H9 (cell line): ENCODE data around the gene NPY2R. TPM values are rescaled to one million over a fixed set of nuclear protein-coding genes. Genes with fewer than 3 reads are reported as not detected.

ENCODE experiments used
- DNase-seq: peaks from one replicate; pipeline ENCODE4 v3.0.0-alpha.2; 2017
- H2AFZ ChIP-seq: one replicate; pipeline ENCODE4 v1.6.1; 2013; ENCODE audit warnings: mild to moderate bottlenecking, low read length, control low read depth, moderate library complexity
- H2AK5ac ChIP-seq: 2 replicates; pipeline ENCODE4 v1.6.1; 2013; ENCODE audit warnings: low read length, control low read depth, mixed read lengths; ENCODE audit not compliant: insufficient read length
- H2BK120ac ChIP-seq: one replicate; pipeline ENCODE4 v1.6.1; 2013; ENCODE audit warnings: low read depth, mild to moderate bottlenecking, low read length, control low read depth, inconsistent platforms; ENCODE audit not compliant: poor library complexity, severe bottlenecking
- H2BK12ac ChIP-seq: 2 replicates; pipeline ENCODE4 v1.6.1; 2013; ENCODE audit warnings: low read length, control low read depth, mixed read lengths, low read depth; ENCODE audit not compliant: insufficient read length
- H2BK15ac ChIP-seq: 2 replicates; pipeline ENCODE4 v1.6.1; 2013; ENCODE audit warnings: low read depth, low read length, control low read depth
- H2BK20ac ChIP-seq: one replicate; pipeline ENCODE4 v1.6.1; 2013; ENCODE audit warnings: low read depth, mild to moderate bottlenecking, low read length, control low read depth, inconsistent platforms; ENCODE audit not compliant: poor library complexity, severe bottlenecking
- H2BK5ac ChIP-seq: 2 replicates; pipeline ENCODE4 v1.6.1; 2013; ENCODE audit warnings: low read length, control low read depth, mixed read lengths; ENCODE audit not compliant: insufficient read length
- H3K14ac ChIP-seq: 2 replicates; pipeline ENCODE4 v1.6.1; 2013; ENCODE audit warnings: low read length, control low read depth; ENCODE audit not compliant: insufficient read depth
- H3K18ac ChIP-seq: 2 replicates; pipeline ENCODE4 v1.6.1; 2013; ENCODE audit warnings: low read depth, mild to moderate bottlenecking, mixed read lengths, low read length, control low read depth; ENCODE audit not compliant: insufficient read length
- H3K23ac ChIP-seq: 2 replicates; pipeline ENCODE4 v1.6.1; 2013; ENCODE audit warnings: low read length, control low read depth, mixed read lengths, low read depth; ENCODE audit not compliant: insufficient read length
- H3K23me2 ChIP-seq: 2 replicates; pipeline ENCODE4 v1.6.1; 2013; ENCODE audit warnings: low read depth, mild to moderate bottlenecking, mixed read lengths, low read length, control low read depth; ENCODE audit not compliant: insufficient read length, poor library complexity, severe bottlenecking
- H3K27ac ChIP-seq: 2 replicates; pipeline ENCODE4 v1.5.1; 2013; ENCODE audit warnings: low read length, control low read depth, mixed read lengths, low read depth; ENCODE audit not compliant: insufficient read length
- H3K27me3 ChIP-seq: 2 replicates; pipeline ENCODE4 v1.6.1; 2013; ENCODE audit warnings: low read length, control low read depth, inconsistent platforms; ENCODE audit not compliant: insufficient read depth
- H3K4ac ChIP-seq: 2 replicates; pipeline ENCODE4 v1.6.1; 2013; ENCODE audit warnings: low read depth, mild to moderate bottlenecking, control low read depth, inconsistent platforms, low read length, moderate library complexity
- H3K4me1 ChIP-seq: 2 replicates; pipeline ENCODE4 v1.6.1; 2013; ENCODE audit warnings: low read length, control low read depth, inconsistent platforms; ENCODE audit not compliant: insufficient read depth
- H3K4me2 ChIP-seq: 2 replicates; pipeline ENCODE4 v1.6.1; 2013; ENCODE audit warnings: low read length, control low read depth, mixed read lengths; ENCODE audit not compliant: insufficient read length, insufficient read depth
- H3K56ac ChIP-seq: 2 replicates; pipeline ENCODE4 v1.6.1; 2013; ENCODE audit warnings: low read depth, mild to moderate bottlenecking, mixed read lengths, low read length, control low read depth; ENCODE audit not compliant: insufficient read length
- H3K79me1 ChIP-seq: 2 replicates; pipeline ENCODE4 v1.6.1; 2013; ENCODE audit warnings: low read depth, mild to moderate bottlenecking, moderate library complexity, low read length, control low read depth, inconsistent platforms; ENCODE audit not compliant: insufficient read depth, poor library complexity, severe bottlenecking
- H3K79me2 ChIP-seq: 2 replicates; pipeline ENCODE4 v1.6.1; 2013; ENCODE audit warnings: low read length, control low read depth, inconsistent platforms; ENCODE audit not compliant: insufficient read depth
- H3K9ac ChIP-seq: 2 replicates; pipeline ENCODE4 v1.6.1; 2013; ENCODE audit warnings: low read length, control low read depth, mixed read lengths; ENCODE audit not compliant: insufficient read length; ENCODE audit errors: extremely low read depth
- H3K9me3 ChIP-seq: one replicate; pipeline ENCODE4 v1.6.1; 2013; ENCODE audit warnings: low read depth, low read length, inconsistent platforms; ENCODE audit not compliant: control insufficient read depth
- H3T11ph ChIP-seq: one replicate; pipeline ENCODE4 v1.6.1; 2013; ENCODE audit warnings: mild to moderate bottlenecking, low read length, control low read depth, inconsistent platforms
- H4K20me1 ChIP-seq: one replicate; pipeline ENCODE4 v1.6.1; 2013; ENCODE audit not compliant: control insufficient read depth, insufficient read length, insufficient read depth
- H4K5ac ChIP-seq: 2 replicates; pipeline ENCODE4 v1.6.1; 2013; ENCODE audit warnings: low read depth, mild to moderate bottlenecking, mixed read lengths, low read length, control low read depth; ENCODE audit not compliant: insufficient read length
- H4K8ac ChIP-seq: replicated peaks from 2 replicates; pipeline ENCODE4 v1.6.1; 2013; ENCODE audit warnings: low read length, control low read depth, mixed read lengths, low read depth; ENCODE audit not compliant: insufficient read length
- H4K91ac ChIP-seq: 2 replicates; pipeline ENCODE4 v1.6.1; 2013; ENCODE audit warnings: low read depth, mild to moderate bottlenecking, moderate library complexity, mixed read lengths, low read length, control low read depth; ENCODE audit not compliant: insufficient read length
- H3K27ac Mint-ChIP-seq, 3 experiments: 2 replicates in 2 of 3; 3 replicates in 1 of 3; pipeline ENCODE4 v1.8.0; 2020 to 2021; ENCODE audit warnings: mixed read lengths in 3 of 3, mild to moderate bottlenecking in 1 of 3, moderate library complexity in 1 of 3
- H3K27me3 Mint-ChIP-seq: 2 replicates; pipeline ENCODE4 v1.8.0; 2021; ENCODE audit warnings: low read depth, mild to moderate bottlenecking, moderate library complexity, mixed read lengths
- H3K36me3 Mint-ChIP-seq, 3 experiments: 2 replicates in 2 of 3; 3 replicates in 1 of 3; pipeline ENCODE4 v1.8.0; 2020 to 2021; ENCODE audit warnings: low read depth in 3 of 3, mixed read lengths in 3 of 3; ENCODE audit not compliant: insufficient read depth in 1 of 3
- H3K4me1 Mint-ChIP-seq, 2 experiments: 2 replicates each; pipeline ENCODE4 v1.8.0; 2020; ENCODE audit warnings: mixed read lengths in 2 of 2
- H3K4me3 Mint-ChIP-seq, 2 experiments: 2 replicates in 1 of 2; 3 replicates in 1 of 2; pipeline ENCODE4 v1.8.0; 2020 to 2021; ENCODE audit warnings: mild to moderate bottlenecking in 2 of 2, mixed read lengths in 2 of 2, moderate library complexity in 1 of 2
- H3K9me3 Mint-ChIP-seq, 2 experiments: 2 replicates in 1 of 2; 3 replicates in 1 of 2; pipeline ENCODE4 v1.8.0; 2020; ENCODE audit warnings: mild to moderate bottlenecking in 2 of 2, mixed read lengths in 2 of 2, moderate library complexity in 1 of 2
- CTCF ChIP-seq: fragments of 200-600 bp; sonication (generic); conservative IDR thresholded peaks from 3 replicates; pipeline ENCODE4 v1.8.0; 2021; ENCODE audit warnings: antibody characterized with exemption, mild to moderate bottlenecking
- WGBS: extraction: QIAGEN DNeasy Blood & Tissue Kit; methylation state at CpG from one replicate; pipeline ENCODE4 v1.1.7; 2013; ENCODE audit warnings: missing lambda C conversion rate, low lambda C conversion rate, mixed read lengths; ENCODE audit not compliant: insufficient read length; ENCODE audit errors: extremely low coverage; 5-methylcytosine and 5-hydroxymethylcytosine counted together
- total RNA-seq: library from RNA; stranded (reverse); gene quantifications from 2 replicates; pipeline ENCODE4 v1.2.1, GENCODE V29; 2021

Gene NPY2R
- total RNA-seq, 1 experiment from 2014 or later, result 0.09 TPM

DNA sequence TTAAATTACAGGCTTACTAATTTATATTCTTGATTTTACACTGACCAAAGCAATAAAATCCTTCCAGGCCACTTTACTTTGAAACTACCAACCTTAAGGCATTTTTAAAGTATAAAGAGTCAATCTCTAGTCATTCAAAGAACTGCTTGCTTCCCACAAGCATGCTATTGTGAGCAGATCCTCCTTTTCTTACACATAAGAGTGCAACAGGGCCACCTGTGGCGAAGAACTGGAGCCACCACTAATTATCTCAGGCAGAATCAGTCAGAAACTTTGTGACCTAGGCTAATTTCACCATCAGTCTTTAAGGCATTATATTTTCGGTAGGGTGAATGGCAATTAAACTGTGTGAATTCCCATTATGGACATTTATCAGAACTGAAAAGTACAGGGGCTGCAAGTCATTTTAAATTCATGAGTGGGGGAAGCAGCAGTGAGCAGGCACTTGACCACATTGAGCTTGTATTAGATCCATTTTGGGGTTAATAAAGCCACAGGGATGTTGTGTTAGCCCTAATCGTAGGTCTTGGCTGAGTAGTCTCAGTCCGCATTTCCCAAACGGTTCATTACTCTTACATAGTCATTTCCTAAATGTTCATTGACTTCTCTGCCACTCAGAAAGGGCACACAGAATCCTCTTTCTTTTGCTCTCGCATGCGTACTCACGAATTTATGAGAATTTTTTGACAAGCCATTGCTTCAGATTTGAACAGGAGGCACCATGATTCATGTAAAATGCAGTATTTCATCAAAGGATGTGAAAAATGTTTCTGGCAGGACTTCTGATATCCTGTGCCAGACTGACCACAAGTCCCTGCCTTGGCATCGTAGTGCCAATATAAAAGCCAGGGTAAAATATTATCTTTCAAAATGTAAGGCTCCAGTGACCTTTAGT is 39.8 kb downstream of the NPY2R start:
- Mint-ChIP-seq H3K27ac (peak overlapping the region in 2 of 3 experiments; percentile 20 to 76; a peak in 3 of 7 replicates), H3K9me3 (no peaks in the 10 kb centered on the region), H3K4me3 (no peak overlapping the region), H3K36me3 (peaks cover 0 to 8% (median 0%) of the 10 kb centered on the region in 3 experiments; a peak in 3 of 7 replicates), H3K4me1 (peaks cover 16 to 18% of the 10 kb centered on the region in 2 experiments), H3K27me3 (no peaks in the 10 kb centered on the region; the same call in 1 of the 2 replicates)
- H3K27ac ChIP-seq, result no peak overlapping the region
- H4K91ac ChIP-seq, result no peak overlapping the region
- H3K4ac ChIP-seq, result no peak overlapping the region
- peak; percentile 50 for DNase-seq
- H4K8ac ChIP-seq, result no peak overlapping the region
- no peaks in the 10 kb centered on the region for H3K27me3 ChIP-seq
- H3K23me2 ChIP-seq, result no peaks in the 10 kb centered on the region
- H3K9ac ChIP-seq, result no peak overlapping the region
- no peak overlapping the region for H2BK12ac ChIP-seq
- H3T11ph ChIP-seq, result no peak overlapping the region
- no peak overlapping the region for H3K56ac ChIP-seq
- no peaks in the 10 kb centered on the region for H4K20me1 ChIP-seq
- H3K18ac ChIP-seq, result no peak overlapping the region
- no peaks in the 10 kb centered on the region; the same call in 1 of the 2 replicates for H3K4me1 ChIP-seq
- no peak overlapping the region for H4K5ac ChIP-seq
- H3K79me2 ChIP-seq, result no peaks in the 10 kb centered on the region
- H3K23ac ChIP-seq, result no peak overlapping the region
- no peak overlapping the region for H2AK5ac ChIP-seq
- H2AFZ ChIP-seq, result no peak overlapping the region
- no peak overlapping the region for H2BK20ac ChIP-seq
- no peak overlapping the region for H2BK15ac ChIP-seq
- TF ChIP-seq CTCF, result no peak
- no peak overlapping the region for H3K14ac ChIP-seq
- WGBS, result no CpG with 5 or more reads among the region's 9 CpGs
- no peak overlapping the region for H2BK5ac ChIP-seq
- H2BK120ac ChIP-seq, result no peak overlapping the region
- H3K79me1 ChIP-seq, result no peaks in the 10 kb centered on the region
- H3K9me3 ChIP-seq, result no peaks in the 10 kb centered on the region
- no peak overlapping the region for H3K4me2 ChIP-seq
